Stimulated activated naive CD4-positive, alpha-beta T cell treated with Interleukin-2 at 50 U/mL for 16 hours (primary cell): ENCODE measurements around the gene ATAD3C.
A peak's percentile ranks its signal among the peaks of the same experiment; 100 is the strongest.
"Not testable (repeated sequence)": the region's sequence is repeated elsewhere in the genome, so short reads cannot be mapped to it uniquely, and the experiment has no call there.

ENCODE experiments used
- DNase-seq: peaks from one replicate; lab custom pipeline; 2025; lab: John Stamatoyannopoulos, UW

Gene ATAD3C

DNA sequence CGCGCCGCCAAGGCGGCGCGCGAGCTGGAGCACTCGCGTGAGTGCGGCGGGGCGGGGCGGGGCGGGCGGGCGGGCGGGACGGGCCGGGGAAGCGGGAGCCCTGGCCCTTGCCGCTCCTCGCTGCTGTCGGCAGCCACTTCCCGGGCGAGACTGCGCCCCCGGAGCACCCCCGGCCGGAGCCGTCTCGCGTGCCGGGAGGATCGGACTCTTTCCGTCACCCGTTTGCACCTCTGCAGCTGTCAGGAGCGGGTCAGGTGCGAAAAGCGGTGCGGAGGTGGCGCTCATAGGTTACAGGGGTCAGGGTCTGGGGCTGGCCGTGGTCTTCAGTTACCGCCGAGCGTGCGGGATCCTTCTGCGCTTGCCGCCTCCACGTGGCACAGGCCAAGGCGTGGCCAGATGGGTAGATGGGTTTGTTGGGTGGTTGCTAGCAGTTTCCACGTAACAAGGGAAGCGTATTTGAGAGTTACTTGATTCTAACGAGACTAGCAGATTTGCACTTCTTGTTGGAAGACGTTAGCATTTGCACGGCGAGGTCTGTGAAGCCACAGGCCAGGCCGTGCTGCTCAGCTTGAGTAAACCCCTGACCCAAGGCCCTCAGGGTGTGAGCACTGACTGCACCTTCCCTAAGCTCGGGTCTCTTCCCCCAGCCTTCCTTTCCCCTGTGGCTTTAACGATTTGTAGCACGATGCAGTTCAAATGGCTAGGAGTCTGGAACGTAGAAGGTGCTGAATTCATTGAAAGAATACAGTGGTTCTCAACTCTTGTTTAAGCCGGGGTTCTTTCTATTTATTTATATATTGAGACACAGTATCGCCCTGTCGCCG lies 22.8 kb downstream of the ATAD3C start:
- not testable (repeated sequence) for DNase-seq

DNA sequence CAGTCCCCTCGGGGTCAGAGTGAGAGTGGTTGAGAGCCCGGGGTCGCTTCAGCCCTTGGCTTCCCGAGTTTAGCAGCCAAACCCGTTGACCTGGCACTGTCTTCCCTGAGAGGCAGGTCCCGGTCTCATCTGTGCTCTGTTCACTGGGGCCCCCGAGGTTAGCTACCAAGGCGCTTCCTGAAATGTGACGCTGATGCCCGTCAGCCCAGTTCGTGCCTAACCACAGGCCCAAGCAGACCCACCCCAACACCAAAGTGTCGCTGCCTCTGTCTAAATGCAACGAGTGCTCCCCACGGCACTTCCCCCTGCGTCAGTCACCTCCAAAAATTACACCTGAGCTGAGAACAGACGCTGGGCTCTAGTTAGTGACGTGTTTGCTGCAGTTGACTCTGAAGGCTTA lies 26.5 kb downstream of the ATAD3C start:
- not testable (repeated sequence) for DNase-seq

DNA sequence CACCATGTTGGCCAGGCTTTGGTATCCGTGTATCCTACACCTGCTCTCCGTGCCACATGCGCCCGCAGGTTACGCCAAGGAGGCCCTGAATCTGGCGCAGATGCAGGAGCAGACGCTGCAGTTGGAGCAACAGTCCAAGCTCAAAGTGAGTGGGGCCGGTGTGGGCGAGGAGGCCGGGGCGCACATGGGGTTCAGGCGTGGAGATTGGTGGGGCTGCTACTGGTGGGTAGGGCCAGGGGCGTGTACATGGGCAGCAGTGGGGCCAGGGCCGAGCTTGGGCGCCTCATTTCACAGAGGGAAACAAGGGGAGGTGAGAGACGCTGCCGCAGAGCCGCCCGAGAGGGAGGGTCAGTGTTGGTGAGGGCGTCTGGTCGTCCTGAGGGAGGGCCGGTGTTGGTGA lies 27.7 kb downstream of the ATAD3C start:
- no peak for DNase-seq

DNA sequence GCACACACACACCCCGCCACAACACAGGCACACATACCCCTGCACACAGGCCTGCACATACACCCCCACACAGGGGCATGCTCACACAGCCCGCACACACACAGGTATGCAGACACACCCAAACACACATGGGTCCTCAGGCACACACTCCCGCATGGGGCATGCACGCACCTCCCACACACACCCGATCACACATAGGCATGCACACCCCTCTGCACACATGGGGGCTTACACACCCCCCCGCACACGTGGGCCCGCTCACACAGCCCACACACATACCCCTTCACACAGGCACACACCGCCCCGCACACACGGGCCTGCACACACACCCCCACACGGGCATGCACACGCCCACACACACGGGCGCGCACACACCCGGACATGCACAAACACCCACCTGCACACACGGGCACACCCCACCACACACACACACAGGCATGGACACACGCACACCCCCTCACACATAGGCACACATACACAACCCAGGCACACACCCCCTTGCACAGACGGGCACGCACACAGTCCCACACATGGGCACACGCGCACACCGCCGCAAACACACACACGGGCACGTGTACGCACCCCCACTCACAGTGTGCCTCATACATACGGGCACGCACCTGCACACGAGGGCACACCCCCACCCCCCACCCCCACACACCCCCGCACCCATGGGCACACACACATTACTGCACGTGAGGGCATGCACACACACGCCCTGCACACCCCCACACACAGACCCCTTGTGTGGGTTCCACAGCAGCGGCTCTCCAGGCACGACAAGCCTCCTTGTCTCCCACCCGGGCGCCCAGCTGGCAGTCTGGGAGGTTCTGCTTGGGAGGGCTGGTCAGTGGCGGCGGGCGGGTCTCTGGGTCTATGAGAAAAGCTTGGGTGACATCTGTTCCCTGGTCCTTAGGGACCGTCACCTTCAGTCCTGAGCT lies 30.3 kb downstream of the ATAD3C start:
- no peak for DNase-seq

DNA sequence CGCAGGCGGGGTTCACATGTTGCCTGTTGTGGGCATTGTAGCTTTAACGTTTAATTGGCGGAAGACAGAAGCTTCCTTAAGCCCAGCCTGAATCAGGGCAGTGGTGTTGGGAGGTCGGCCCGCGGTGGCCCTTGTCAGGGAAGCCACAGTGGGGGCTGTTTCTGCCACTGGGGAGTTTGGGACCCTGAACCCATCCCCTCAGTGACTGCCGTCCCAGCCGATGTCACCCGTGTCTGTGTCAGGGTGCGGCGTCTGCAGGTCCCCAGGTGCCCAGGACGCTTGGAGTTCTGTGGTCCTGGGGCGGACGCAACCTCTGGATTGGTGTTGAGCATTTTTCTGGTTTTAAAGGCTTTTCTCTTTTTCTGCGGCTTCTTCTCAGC lies 31.0 kb downstream of the ATAD3C start:
- DNase-seq: not testable (repeated sequence)

DNA sequence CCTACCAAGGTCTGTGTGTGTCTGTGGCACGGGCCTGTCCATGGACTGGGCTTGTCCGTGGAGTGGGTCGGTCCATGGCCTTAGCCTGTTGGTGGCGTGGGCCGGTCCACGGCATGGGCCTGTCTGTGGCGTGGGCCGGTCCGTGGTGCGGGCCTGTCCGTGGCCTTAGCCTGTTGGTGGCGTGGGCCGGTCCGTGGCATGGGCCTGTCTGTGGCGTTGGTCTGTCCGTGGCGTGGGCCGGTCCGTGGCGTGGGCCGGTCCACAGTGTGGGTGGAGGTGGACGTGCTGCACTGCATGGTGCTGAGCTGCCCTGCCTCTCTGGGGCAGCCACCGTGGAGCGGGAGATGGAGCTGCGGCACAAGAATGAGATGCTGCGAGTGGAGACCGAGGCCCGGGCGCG lies 32.3 kb downstream of the ATAD3C start:
- not testable (repeated sequence) for DNase-seq

DNA sequence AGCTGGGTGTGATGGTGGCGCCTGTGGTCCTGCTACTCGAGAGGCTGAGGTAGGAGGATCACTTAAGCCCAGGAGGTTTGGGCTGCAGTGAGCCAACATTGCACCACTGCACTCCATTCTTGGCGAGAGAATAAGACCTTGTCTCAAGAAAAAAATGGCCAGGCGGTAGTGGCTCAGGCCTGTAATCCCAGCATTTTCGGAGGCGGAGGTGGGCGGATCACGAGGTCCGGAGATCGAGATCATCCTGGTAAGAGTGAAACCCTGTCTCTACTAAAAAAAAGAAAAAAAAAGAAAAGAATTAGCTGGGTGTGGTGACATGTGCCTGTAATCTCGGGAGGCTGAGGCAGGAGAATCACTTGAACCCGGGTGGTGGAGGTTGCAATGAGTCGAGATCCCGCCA lies 33.4 kb downstream of the ATAD3C start:
- DNase-seq: no peak

DNA sequence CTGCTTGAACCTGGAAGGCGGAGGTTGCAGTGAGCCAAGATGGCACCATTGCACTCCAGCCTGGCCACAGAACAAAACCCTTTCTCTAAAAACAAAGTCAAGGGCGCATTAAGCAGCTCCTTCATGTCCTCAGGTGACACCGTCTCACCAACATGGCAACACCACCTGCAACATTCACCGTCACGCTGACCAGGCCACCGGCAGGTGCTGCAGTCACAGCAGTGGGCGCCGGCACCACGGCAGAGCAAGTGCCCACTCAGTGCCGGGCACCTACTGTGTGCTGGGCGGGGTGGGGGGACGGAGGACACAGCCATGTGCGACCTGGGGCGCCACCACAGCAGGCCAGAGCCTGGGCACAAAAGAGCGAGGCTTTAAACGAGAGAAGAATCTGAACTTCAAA lies 34.2 kb downstream of the ATAD3C start:
- DNase-seq: no peak

DNA sequence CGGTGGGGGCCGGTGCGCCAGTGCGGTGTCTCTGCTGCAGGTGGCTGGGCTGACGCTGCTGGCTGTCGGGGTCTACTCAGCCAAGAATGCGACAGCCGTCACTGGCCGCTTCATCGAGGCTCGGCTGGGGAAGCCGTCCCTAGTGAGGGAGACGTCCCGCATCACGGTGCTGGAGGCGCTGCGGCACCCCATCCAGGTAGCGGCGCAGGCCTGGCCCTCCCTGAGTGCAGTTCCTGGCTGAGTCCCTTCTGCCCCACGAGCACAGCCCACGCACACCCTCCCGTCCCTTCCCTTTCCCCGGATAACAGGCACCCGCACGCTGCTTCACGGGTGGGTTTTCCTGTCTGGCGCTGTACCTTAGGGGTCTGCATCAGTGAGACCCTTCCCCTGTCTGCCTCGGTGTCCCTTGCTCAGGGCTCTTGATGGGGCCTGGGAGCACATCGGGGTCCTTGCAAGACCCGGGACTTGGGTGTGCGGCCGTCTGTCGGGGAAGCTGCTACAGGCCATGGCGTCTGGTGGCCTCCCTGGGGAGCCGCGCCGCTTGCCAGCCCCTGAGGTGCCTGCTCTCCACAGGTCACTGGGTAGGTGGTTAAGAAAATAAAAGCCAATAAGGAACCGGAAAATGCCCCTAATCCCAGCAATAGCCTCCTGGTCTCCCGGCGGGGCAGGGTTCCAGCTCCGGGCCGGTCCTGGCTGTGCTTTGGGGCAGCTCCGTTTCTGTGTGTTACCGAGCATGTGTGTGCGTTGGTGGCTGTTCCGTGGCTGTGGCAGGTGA lies 35.7 kb downstream of the ATAD3C start:
- not testable (repeated sequence) for DNase-seq

DNA sequence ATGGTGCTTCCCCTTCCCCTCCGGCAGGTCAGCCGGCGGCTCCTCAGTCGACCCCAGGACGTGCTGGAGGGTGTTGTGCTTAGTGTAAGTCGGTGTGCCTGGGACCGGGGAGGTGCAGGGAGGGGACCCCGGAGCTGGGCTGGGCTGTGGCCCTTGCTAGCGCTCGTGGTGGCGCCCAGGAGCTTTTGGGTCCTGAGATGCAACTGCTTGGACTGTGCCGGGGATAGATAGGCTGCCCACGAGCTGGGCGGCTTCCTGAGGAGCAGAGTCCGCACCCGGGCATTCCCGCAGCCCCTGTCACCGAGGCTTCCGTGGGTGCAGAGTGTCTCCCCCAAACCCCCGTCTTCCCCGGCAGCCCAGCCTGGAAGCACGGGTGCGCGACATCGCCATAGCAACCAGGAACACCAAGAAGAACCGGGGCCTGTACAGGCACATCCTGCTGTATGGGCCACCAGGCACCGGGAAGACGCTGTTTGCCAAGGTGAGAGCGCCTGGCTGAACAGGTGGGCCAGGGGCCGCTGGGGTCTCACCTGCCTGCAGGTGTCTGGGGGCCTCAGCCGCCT lies 36.3 kb downstream of the ATAD3C start:
- DNase-seq: not testable (repeated sequence)

DNA sequence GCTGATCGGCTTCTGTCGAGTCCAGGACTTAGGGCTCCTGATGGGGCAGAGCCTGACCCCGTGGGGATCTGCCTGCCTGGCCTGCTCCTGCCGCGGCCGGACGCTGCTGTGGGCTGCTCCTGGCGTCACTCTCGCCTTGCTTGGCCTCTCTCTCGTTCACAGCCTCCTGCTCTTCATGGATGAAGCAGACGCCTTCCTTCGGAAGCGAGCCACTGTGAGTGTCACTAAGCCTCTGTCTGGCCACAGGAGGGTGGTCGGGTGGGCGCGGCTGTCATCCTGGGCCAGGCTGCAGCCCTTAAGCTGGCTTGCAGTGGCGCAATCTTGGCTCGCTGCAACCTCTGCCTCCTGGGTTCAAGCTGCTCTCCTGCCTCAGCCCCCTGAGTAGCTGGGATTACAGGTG lies 38.2 kb downstream of the ATAD3C start:
- DNase-seq: no peak

DNA sequence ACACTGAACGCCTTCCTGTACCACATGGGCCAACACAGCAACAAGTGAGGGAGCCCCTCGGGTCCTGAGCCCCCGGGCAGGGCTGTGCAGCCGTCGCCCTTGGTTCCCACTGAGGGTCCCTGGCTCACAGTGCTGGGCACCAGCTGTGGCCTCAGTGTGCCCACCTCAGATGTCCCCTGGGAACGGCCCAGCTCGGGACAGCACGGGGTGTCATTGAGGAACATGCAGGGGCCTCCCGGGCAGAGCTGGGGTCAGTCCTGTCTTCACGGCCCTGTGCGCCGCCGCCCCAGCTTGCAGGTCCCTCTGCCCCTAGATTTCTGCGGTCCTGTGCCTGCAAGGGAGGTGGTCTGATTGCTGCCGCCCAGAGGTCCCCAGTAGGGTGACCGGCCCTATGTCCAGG lies 39.7 kb downstream of the ATAD3C start:
- no peak for DNase-seq

DNA sequence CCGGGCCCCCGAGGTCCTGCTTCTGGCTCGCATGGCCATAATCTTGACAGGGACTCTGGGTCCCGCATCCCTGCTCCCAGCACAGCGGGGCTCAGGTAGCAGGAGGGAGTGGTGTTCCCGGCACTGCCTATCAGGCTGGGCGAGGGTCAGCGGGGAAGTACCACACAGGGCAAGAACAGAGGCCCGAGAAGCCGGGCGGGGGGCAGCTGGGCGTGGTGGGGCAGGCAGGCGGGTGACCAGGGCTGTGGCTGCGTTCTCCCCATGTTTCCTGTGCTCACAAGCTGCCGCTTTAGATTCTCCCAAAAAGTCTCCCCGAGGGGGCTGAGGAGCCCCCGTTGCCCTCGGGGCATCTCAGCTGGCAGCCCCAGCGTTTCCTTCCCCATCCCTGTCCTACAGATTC lies 40.4 kb downstream of the ATAD3C start:
- no peak for DNase-seq

DNA sequence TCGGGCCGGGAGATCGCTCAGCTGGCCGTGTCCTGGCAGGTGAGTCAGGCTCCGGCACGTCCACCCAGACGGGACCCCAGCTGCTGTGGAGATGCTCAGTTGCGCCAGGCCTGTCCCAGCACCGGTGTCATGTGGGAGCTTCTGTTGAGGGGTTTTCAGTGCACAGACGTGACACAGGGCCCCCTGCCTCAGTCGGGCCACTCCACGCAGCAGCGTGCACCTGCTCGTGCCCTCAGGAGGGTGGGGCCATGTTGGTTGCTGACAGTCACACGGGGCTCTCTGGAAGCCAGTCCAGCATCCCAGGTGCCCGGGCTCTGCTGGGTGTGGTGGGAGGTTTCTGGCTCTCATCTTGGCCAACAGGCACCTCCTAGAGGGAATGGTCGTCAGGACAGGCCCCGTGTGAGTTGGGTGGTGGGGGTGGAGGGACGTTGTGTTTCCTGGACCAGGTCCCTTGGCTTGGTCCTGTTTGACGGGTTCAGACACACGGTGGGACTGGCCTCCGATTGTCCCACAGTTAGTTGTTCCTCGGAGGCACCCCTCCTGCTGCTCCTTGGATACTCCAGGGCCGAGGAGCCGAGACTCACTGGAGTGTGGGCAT lies 41.2 kb downstream of the ATAD3C start:
- DNase-seq: no peak

DNA sequence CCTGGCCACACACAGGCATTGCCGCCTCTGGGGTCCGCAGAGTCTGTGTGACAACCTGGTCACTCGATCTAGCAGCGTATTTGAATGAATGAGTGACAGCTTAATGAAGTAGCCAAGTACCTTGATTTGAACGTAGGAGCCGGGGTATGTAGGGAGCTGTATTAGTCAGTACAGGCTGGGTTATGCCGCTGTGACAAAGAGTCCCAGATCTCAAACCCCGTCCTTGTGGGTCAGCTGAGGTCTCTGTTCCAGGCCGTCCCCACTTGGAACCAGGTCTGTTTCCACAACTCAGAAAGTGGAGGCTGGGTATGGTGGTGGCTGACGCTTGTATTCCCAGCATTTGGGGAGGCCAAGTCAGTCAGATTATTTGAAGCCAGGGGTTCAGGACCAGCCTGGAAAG lies 42.1 kb downstream of the ATAD3C start:
- DNase-seq: no peak

DNA sequence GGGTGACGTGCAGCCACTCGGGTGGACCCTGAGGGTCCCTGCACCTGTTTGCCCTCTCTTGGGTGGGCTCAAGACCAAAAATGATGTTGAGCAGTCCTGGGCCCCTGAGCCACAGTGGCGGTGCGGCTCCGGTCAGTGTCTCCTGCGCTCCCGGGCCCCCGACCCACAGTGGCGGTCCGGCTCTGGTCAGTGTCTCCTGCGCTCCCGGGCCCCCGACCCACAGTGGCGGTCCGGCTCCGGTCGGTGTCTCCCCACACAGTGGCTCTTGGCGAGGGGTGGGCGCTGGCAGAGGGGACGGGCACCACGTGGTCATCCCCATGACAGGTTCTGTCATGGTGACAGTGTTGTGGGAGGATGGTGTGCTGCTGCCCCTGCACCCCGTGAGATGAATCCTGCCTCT lies 44.8 kb downstream of the ATAD3C start:
- DNase-seq: not testable (repeated sequence)

DNA sequence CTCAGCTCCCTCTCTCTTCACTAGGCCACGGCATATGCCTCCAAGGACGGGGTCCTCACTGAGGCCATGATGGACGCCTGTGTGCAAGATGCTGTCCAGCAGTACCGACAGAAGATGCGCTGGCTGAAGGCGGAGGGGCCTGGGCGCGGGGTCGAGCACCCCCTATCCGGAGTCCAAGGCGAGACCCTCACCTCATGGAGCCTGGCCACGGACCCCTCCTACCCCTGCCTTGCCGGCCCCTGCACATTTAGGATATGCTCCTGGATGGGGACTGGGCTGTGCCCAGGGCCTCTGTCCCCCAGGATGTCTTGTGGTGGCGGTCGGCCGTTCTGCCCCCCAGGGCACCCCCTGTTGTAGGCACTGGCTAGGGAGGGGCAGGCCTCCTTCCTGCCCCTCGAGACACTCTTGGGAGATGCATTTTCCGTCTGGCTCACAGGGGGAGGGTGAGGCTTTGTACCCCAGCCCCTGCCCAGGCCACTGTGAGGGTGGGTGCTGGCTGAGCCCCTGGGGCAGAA lies 46.0 kb downstream of the ATAD3C start:
- not testable (repeated sequence) for DNase-seq

DNA sequence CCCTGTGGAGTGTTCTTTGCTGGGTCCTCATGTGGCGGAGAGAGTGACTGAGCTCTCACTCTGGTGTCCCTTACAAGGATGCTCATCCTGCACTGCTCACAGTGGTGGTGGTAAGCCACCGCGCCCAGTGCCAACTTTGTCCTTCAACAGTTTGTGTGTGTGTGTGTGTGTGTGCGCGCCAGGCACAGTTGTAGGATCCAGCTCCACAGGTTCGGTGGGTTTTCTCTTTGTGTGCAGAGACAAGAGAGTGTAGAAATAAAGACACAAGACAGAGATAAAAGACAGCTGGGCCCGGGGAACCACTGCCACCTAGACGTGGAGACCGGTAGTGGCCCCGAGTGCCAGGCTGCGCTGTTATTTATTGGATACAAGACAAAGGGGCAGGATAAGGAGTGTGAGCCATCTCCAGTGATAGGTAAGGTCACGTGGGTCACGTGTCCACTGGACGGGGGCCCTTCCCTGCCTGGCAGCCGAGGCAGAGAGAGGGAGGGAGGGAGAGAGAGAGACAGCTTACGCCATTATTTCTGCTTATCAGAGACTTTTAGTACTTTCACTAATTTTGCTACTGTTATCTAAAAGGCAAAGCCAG lies 55.4 kb downstream of the ATAD3C start:
- peak; percentile 65 for DNase-seq

DNA sequence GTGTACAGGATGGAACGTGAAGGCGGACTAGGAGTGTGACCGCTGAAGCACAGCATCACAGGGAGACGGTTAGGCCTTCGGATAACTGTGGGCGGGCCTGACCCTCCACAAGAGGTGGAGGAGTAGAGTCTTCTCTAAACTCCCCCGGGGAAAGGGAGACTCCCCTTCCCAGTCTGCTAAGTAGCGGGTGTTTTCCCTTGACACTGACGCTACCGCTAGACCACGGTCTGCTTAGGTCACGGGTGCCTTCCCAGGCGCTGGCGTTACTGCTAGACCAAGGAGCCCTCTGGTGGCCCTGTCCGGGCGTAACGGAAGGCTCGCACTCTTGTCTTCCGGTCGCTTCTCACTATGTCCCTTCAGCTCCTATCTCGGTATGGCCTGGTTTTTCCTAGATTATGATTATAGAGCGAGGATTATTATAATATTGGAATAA lies 55.9 kb downstream of the ATAD3C start:
- DNase-seq: not testable (repeated sequence)

DNA sequence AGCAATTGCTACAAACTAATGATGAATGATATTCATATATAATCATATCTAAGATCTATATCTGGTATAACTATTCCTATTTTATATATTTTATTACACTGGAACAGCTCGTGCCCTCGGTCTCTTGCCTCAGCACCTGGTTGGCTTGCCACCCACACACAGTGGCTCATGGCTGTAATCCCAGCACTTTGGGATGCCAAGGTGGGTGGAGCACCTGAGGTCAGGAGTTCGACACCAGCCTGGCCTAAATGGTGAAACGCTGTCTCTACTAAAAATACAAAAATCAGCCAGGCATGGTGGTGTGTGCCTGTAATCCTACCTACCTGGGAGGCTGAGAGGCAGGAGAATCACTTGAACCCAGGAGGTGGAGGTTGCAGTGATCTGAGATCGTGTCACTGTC lies 56.3 kb downstream of the ATAD3C start:
- DNase-seq: not testable (repeated sequence)

DNA sequence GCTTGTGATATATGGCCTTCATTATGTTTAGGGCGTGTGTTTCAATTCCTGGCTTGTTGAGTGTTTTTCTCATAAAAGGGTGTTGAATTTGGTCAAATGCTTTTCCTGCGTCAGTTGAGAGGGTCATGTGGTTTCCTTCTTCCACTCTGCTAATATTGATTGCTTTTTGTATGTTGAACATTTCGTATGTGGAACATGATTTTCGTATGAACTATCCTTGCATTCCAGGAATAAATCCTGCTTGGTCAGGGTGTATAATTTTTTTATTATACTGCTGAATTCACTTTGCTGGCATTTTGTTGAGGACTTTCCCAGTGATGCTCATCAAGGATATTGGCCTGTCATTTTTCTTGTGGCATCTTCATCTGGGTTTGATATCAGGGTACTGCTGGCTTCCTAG lies 57.8 kb downstream of the ATAD3C start:
- no peak for DNase-seq
